GM12873 (cell line): ENCODE results near the gene HABP2.

Experiments used
- TF ChIP-seq, protein P1 (sequence below): IDR thresholded peaks from 2 replicates; pipeline ENCODE4 v1.5.1; 2012; ENCODE audit warnings: low read depth, mild to moderate bottlenecking, moderate library complexity, low read length, control low read depth; ENCODE audit not compliant: insufficient read depth; ENCODE audit errors: missing control alignments

The HABP2 gene

DNA sequence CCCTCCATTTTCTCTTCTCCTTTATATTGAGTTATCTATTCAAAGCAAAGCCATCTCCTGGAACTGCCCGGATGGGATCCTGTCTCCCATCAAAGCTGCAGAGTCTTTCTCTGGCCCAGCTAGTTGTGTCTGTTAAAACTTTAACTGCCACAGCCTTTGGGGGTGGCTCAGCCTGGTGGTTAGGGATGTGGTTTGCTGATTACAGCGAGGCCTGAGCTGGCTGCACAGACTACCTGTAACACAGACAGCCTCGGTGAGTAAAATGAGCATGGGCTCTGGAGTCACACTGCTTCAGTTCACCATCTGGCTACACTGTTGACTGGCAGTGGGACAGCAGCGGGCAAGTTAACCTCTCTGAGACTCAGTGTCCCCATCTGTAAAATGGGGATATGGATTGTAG lies 18.4 kb upstream of the HABP2 start:
- TF ChIP-seq, protein P1, sequence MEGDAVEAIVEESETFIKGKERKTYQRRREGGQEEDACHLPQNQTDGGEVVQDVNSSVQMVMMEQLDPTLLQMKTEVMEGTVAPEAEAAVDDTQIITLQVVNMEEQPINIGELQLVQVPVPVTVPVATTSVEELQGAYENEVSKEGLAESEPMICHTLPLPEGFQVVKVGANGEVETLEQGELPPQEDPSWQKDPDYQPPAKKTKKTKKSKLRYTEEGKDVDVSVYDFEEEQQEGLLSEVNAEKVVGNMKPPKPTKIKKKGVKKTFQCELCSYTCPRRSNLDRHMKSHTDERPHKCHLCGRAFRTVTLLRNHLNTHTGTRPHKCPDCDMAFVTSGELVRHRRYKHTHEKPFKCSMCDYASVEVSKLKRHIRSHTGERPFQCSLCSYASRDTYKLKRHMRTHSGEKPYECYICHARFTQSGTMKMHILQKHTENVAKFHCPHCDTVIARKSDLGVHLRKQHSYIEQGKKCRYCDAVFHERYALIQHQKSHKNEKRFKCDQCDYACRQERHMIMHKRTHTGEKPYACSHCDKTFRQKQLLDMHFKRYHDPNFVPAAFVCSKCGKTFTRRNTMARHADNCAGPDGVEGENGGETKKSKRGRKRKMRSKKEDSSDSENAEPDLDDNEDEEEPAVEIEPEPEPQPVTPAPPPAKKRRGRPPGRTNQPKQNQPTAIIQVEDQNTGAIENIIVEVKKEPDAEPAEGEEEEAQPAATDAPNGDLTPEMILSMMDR = no peak

DNA sequence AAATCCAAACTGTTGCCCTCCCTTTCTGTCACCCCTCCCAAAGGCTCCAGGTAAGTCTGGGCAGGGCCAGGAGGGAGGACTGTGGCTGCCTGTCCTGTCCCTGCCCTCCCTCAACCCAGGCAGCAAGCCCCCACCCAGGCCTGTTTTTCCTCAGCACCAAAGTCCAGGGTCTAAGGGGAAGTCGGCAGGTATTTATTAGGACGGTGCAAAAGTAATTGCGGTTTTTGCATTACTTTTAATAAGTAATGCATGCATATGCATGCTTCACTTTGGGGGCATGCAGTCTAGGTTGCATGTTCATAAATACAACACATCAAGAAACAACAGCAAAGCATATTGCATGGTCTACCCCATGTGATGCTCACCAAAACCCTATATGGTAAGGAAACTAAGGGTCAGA lies 15.2 kb upstream of the HABP2 start:
- TF ChIP-seq, protein P1 = no peak

DNA sequence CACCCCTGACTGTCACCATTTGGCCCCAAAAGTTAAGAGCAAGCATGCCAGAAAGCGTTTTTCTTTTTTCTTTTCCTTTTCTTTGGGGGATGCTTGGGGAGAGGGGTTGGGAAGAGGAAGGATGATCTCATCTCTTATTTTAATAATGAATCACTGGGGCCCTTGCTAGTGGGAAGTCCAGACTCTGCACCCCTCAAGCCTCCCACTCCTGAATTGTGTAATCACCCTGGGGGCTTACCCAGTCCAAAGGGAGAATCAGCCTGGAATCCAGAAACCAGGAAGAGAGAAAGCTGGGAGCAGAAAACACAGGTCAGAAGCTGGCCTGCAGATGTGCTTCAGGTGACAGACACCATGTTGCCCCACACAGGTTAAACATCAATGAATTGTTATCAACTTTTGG lies 14.7 kb upstream of the HABP2 start:
- TF ChIP-seq, protein P1 = no peak

DNA sequence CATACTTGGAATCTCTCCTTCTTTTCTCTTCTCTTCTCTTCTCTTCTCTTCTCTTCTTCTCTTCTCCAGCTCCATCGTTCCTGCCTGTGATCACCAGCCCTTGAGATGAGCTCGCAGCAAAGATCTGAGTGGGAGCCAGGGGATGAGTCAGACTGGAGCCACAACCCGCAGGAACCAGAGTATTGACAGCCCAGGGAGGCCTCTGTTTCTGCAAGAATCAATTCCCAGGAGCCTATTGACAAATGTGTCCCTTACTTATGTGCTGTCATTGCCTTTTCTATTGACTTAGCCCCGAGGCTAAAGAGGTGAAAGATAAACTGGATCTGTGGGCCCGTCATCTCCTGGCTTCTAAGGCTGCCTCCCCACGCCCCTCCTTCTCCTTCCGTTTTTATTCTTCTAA lies 13.1 kb upstream of the HABP2 start:
- TF ChIP-seq, protein P1 = no peak

DNA sequence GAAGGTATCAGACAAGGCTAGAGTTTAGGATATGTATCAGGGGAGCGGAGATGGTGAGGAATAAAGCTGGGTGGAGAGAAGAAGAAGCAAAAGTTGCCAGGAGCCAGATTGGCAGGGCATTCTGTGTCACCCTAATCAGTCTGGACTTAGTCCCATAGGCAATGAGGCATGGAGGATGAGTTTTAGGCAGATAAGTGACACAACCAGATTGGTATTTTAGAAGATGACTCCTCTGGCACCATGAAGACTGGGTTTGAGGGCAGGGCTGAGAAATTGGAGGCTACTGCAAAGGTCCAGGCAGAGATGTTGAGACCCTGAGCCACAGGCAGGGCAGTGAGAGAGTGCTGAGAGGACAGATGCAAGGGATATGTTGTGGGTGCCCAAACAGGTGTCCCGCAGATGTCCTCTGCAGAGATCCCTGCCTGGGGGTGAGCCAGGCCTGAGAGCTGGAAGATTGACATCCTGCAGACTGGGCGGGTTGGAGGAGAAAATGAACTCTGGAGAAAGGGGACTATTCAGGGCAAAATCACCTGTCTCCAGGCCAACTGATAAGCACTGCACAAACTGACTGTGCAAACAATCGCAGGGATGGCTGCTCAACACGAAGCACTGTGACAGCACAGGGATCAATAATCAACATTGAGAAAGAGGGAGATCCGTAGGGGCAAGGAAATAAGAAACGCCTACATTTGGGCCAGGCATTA lies 11.9 kb upstream of the HABP2 start:
- TF ChIP-seq, protein P1 = no peak

DNA sequence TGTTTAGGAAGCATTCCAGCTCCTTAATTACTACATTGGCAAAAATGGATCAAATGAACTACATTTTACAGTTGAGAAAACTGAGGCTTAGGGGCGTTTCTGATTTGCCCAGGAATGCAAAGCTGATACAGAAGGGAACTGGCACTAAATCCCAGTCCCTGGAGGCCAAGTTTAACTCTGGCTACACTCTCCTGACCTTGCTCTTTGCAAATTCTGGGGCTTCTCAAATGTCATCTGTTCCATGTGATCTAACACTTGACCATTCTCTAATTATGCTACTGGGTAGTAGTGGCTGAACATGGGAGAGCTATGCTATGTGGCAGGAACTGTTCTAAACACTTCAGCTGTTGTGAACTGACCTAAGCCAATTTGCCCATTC lies 11.3 kb upstream of the HABP2 start:
- TF ChIP-seq, protein P1 = no peak

DNA sequence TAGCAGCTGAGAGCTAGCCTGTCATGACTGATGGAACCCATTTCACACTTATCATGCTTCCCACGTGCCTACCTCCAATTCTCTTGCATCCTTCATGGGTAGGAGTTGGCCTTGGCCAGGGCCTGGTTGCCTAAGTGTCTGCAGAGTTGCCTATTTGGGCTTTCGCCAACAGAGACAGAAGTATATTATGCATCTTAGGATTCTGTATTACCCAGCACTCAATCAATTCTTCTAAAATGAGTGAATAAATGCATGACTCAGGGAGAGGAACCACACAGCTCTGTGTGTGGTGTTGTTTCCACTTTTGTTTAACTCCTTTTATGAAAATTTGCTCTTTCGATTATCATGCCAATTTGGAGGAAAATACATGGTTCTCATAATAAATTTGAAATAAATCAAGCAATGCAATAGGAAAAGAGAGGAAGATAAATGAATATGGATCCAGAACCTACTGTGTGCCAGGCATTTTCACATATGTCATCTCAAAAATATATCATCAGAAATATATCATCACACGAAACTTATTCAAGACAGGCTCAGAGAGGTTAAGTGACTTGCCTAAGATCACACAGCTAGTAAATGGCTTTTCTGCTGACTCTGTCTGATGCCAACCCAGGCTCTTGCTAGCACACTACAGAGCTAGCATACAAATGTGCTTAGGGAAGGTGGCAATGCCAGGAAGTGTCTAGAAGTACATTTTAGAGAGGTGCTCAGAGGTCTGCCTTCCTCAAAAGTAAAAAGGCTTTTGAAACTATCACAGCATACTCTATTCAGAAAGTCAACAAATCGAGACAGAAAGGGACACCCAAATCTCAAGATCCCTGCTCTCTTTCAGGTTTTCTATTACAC lies 9.5 kb upstream of the HABP2 start:
- TF ChIP-seq, protein P1 = no peak
